ENCODE results near the gene ALOX5. TPM values are rescaled to one million over a fixed set of nuclear protein-coding genes. Genes with fewer than 3 reads are reported as not detected.

ALOX5 gene
- total RNA-seq, 4 donors from 2014 or later: 40.6 to 153 (median 78.0) TPM

GRCh38 chr10:45456233-45456632 lies 82.2 kb downstream of the ALOX5 start:
- TF ChIP-seq CTCF (IDR thresholded peaks at IDR 0.05): no peak
- DNase-seq (ENCODE audit: low spot score): no peak
- no peak for ATAC-seq (ENCODE audit: low FRiP score)

GRCh38 chr10:45456822-45457221 lies 82.8 kb downstream of the ALOX5 start:
- no peak for ATAC-seq (ENCODE audit: low FRiP score)
- TF ChIP-seq CTCF (IDR thresholded peaks at IDR 0.05): no peak
- DNase-seq (ENCODE audit: low spot score): no peak

- ATAC-seq (ENCODE audit: low FRiP score) (no peak), DNase-seq (ENCODE audit: low spot score) (no peak)
- TF ChIP-seq CTCF (IDR thresholded peaks at IDR 0.05): no peak
These were observed 83.5 kb downstream of the ALOX5 start for GRCh38 chr10:45457487-45457886.

- DNase-seq (ENCODE audit: low spot score) (no peak), ATAC-seq (ENCODE audit: low FRiP score) (no peak)
These were observed 86.3 kb downstream of the ALOX5 start for GRCh38 chr10:45460235-45460878.

GRCh38 chr10:45461034-45461433 lies 87.0 kb downstream of the ALOX5 start:
- no peak for TF ChIP-seq CTCF (IDR thresholded peaks at IDR 0.05)
- DNase-seq (ENCODE audit: low spot score): no peak
- no peak for ATAC-seq (ENCODE audit: low FRiP score)

More at GRCh38 chr10:45460235-45460878, 86.3 kb downstream of the ALOX5 start:
- no peak for TF ChIP-seq CTCF (IDR thresholded peaks at IDR 0.05)

GRCh38 chr10:45463244-45464116 lies 89.5 kb downstream of the ALOX5 start:
- DNase-seq (ENCODE audit: low spot score) (no peak), ATAC-seq (ENCODE audit: low FRiP score) (no peak)
- no peak for TF ChIP-seq CTCF (IDR thresholded peaks at IDR 0.05)
